ENCODE data around the gene ZFAND3.

Gene ZFAND3

GRCh38 chr6:37897321-37897720 lies 77.8 kb downstream of the ZFAND3 start:
- peaks cover 3% of the 10 kb centered on the region for H3K4me1 Mint-ChIP-seq
- no peak overlapping the region for H3K27ac Mint-ChIP-seq
- H3K9me3 Mint-ChIP-seq = peaks cover 6% of the 10 kb centered on the region
- CTCF ChIA-PET = no interaction called here
- H3K27me3 Mint-ChIP-seq = no peaks in the 10 kb centered on the region
- peaks cover 15% of the 10 kb centered on the region for H3K36me3 Mint-ChIP-seq
- no peak for DNase-seq
- no peak overlapping the region for H3K4me3 Mint-ChIP-seq

DNA sequence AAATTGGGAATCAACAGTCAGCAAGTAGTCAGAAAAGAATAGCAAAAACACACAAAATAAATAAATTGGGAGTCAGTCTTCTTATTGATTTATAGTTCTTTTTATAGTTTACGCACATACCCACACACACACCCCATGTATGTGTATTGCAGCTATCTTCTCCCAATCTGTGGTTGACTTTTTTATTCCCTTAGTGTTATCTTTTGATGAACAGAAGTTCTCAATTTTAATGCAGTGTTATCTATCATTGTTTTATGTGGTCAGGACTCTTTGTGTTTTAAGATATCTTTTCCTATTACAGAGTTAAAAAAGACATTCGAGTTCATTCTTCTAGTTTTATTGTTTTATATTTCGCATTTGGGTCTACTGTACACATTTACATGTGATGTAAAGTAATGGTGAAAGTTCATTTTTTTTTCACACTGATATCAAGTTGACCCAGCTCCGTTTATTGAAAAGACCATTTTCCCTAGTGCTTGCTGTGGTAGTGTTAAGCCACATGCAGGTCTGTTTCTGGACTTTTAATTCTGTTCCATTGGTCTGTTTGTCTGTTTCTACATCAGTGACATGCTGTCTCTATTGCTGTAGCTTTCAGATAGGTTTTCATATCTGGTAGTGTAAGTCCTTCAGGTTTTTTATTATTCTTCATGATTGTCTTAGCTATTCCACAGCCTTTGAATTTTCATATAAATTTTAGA lies 78.4 kb downstream of the ZFAND3 start:
- peaks cover 3% of the 10 kb centered on the region for H3K4me1 Mint-ChIP-seq
- H3K27me3 Mint-ChIP-seq = no peaks in the 10 kb centered on the region
- peaks cover 12% of the 10 kb centered on the region for H3K36me3 Mint-ChIP-seq
- no peak overlapping the region for H3K27ac Mint-ChIP-seq
- CTCF ChIA-PET = no interaction called here
- H3K9me3 Mint-ChIP-seq = peaks cover 6% of the 10 kb centered on the region
- no peak for DNase-seq
- no peak overlapping the region for H3K4me3 Mint-ChIP-seq

- Mint-ChIP-seq H3K4me3 (no peak overlapping the region), H3K27ac (no peak overlapping the region), H3K9me3 (no peaks in the 10 kb centered on the region), H3K27me3 (no peaks in the 10 kb centered on the region), H3K4me1 (peaks cover 8% of the 10 kb centered on the region), H3K36me3 (no peaks in the 10 kb centered on the region)
- CTCF ChIA-PET = interaction anchor here (1.3 kb wide), 1 partner anchor 11 kb away, joined by 3 read pairs; no protein-coding TSS in a partner anchor
- DNase-seq = no peak
Measured at GRCh38 chr6:37903351-37904340, 84.1 kb downstream of the ZFAND3 start.

GRCh38 chr6:37904590-37904989 lies 85.1 kb downstream of the ZFAND3 start:
- CTCF ChIA-PET = no interaction called here
- no peak overlapping the region for H3K4me3 Mint-ChIP-seq
- no peak for DNase-seq
- peaks cover 16% of the 10 kb centered on the region for H3K4me1 Mint-ChIP-seq
- peaks cover 2% of the 10 kb centered on the region for H3K36me3 Mint-ChIP-seq
- no peaks in the 10 kb centered on the region for H3K27me3 Mint-ChIP-seq
- H3K27ac Mint-ChIP-seq = no peak overlapping the region
- no peaks in the 10 kb centered on the region for H3K9me3 Mint-ChIP-seq

- CTCF ChIA-PET = no interaction called here
- Mint-ChIP-seq H3K4me3 (no peak overlapping the region), H3K4me1 (peaks cover 25% of the 10 kb centered on the region), H3K9me3 (no peaks in the 10 kb centered on the region), H3K27me3 (no peaks in the 10 kb centered on the region), H3K27ac (no peak overlapping the region), H3K36me3 (peaks cover 2% of the 10 kb centered on the region)
- no peak for DNase-seq
Measured at GRCh38 chr6:37906121-37906520, 86.6 kb downstream of the ZFAND3 start.

DNA sequence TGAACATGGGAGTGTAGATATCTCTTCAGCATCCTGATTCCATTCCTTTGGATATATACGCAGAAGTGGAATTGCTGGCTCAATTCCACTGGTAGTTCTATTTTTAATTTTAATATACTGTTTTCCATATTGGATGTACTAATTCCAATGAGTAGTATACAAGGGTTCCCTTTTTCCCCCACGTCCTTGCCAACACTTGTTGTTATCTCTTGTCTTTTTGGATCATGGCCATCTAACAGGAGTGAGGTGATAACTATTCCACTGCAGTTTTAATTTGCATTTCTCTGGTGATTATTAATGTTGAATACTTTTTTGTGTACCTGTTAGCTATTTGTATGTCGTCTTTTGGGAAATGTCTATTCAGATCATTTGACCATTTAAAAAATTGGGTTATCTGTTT lies 91.5 kb downstream of the ZFAND3 start:
- H3K4me3 Mint-ChIP-seq = no peak overlapping the region
- H3K4me1 Mint-ChIP-seq = peaks cover 23% of the 10 kb centered on the region
- peaks cover 4% of the 10 kb centered on the region for H3K36me3 Mint-ChIP-seq
- no peak for DNase-seq
- no peaks in the 10 kb centered on the region for H3K27me3 Mint-ChIP-seq
- H3K9me3 Mint-ChIP-seq = no peaks in the 10 kb centered on the region
- no peak overlapping the region for H3K27ac Mint-ChIP-seq
- CTCF ChIA-PET = no interaction called here

- no peak for DNase-seq
- Mint-ChIP-seq H3K27ac (no peak overlapping the region), H3K9me3 (no peaks in the 10 kb centered on the region), H3K36me3 (peaks cover 6% of the 10 kb centered on the region), H3K4me3 (no peak overlapping the region), H3K27me3 (no peaks in the 10 kb centered on the region), H3K4me1 (peaks cover 19% of the 10 kb centered on the region)
- CTCF ChIA-PET = interaction anchor here (1.2 kb wide), 1 partner anchor 122 kb away, joined by 3 read pairs; no protein-coding TSS in a partner anchor
Measured at GRCh38 chr6:37913210-37913609, 93.7 kb downstream of the ZFAND3 start.

- Mint-ChIP-seq H3K4me3 (no peak overlapping the region), H3K9me3 (no peaks in the 10 kb centered on the region), H3K4me1 (peaks cover 6% of the 10 kb centered on the region), H3K27me3 (no peaks in the 10 kb centered on the region), H3K27ac (no peak overlapping the region), H3K36me3 (peaks cover 4% of the 10 kb centered on the region)
- DNase-seq = no peak
- CTCF ChIA-PET = no interaction called here
Measured at GRCh38 chr6:37915463-37915862, 95.9 kb downstream of the ZFAND3 start.

DNA sequence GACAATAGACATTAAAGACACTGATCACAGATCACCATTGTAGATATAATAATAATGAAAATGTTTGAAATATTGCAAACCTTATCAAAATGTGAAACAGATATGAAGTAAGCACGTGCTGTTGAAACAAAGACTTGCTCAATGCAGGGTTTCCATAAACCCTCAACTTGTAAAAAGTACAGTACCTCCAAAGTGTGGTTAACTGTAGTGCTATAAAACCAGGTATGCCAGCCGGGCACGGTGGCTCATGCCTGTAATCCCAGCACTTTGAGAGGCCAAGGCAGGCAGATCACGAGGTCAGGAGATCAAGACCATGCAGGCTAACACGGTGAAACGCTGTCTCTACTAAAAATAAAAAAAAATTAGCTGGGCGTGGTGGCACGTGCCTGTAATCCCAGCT lies 96.6 kb downstream of the ZFAND3 start:
- CTCF ChIA-PET = no interaction called here

GRCh38 chr6:37916675-37917074 lies 97.1 kb downstream of the ZFAND3 start:
- DNase-seq = no peak
- CTCF ChIA-PET = no interaction called here
- Mint-ChIP-seq H3K36me3 (peaks cover 4% of the 10 kb centered on the region), H3K27ac (no peak overlapping the region), H3K9me3 (no peaks in the 10 kb centered on the region), H3K27me3 (no peaks in the 10 kb centered on the region), H3K4me3 (no peak overlapping the region), H3K4me1 (no peaks in the 10 kb centered on the region)

More for the DNA sequence above, 96.6 kb downstream of the ZFAND3 start:
- H3K27ac Mint-ChIP-seq = no peak overlapping the region
- H3K4me3 Mint-ChIP-seq = no peak overlapping the region
- H3K9me3 Mint-ChIP-seq = no peaks in the 10 kb centered on the region
- DNase-seq = no peak
- H3K27me3 Mint-ChIP-seq = no peaks in the 10 kb centered on the region
- peaks cover 2% of the 10 kb centered on the region for H3K4me1 Mint-ChIP-seq
- peaks cover 4% of the 10 kb centered on the region for H3K36me3 Mint-ChIP-seq

- DNase-seq = no peak
- peaks cover 4% of the 10 kb centered on the region for H3K36me3 Mint-ChIP-seq
- no peak overlapping the region for H3K4me3 Mint-ChIP-seq
- H3K4me1 Mint-ChIP-seq = no peaks in the 10 kb centered on the region
- no peaks in the 10 kb centered on the region for H3K9me3 Mint-ChIP-seq
- no peak overlapping the region for H3K27ac Mint-ChIP-seq
- CTCF ChIA-PET = no interaction called here
- H3K27me3 Mint-ChIP-seq = no peaks in the 10 kb centered on the region
Measured at GRCh38 chr6:37917566-37917965, 98.0 kb downstream of the ZFAND3 start.

DNA sequence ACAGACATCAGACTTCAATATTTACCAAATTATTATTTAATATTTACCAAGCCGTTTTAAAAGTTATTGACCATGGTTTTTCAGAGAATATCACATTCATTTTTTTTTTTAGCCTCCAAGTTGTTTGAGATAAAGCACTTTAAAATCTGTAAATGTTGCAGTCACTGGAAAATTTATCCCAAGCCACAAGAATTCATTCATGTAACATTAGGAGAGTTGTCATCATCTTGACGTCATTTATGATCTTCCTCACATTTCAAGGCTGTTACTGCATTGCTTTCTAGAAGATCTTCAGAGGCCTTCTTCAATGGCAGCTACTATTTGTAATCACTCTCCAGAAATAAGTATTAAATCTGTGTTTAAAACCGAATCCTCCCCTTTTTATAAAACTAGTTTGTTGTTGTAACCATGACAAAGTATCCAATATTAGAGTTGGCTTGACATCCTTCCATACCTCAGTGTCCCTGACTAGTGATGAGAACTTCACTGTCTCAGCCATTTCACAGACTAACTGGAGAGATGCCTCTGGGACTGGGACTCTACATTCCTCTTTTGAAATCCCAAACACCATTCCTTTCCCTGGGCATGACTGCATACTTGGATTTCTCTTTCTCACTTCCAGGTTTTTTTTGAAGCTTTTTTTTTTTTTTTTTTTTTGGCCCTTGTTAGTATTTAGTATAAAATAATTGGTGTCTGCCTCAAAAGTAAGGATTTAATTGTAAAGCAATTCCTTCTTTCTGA lies 100.1 kb downstream of the ZFAND3 start:
- CTCF ChIA-PET = no interaction called here
- DNase-seq = no peak
- Mint-ChIP-seq H3K27ac (no peak overlapping the region), H3K9me3 (no peaks in the 10 kb centered on the region), H3K36me3 (peaks cover 4% of the 10 kb centered on the region), H3K27me3 (no peaks in the 10 kb centered on the region), H3K4me3 (no peak overlapping the region), H3K4me1 (peaks cover 7% of the 10 kb centered on the region)

DNA sequence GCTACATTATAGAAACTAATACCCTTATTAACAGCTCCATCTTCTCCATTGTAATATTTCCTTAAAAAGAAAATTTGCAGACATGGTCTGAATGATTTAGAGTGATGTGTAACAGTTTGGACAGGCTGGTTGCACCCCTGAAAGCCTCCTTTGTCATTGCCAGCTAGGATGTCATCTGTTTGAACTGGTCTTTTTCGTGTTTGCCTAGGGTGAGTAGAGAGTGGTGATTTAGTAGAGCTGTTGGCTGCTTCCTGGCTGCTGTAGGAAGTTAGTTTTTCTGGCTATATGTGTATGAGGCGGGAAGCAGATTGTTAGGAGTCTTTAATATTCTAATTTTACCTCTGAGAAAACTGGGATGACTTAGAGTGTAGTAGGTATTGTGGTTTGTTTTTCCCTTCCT lies 101.1 kb downstream of the ZFAND3 start:
- H3K27ac Mint-ChIP-seq = no peak overlapping the region
- H3K27me3 Mint-ChIP-seq = no peaks in the 10 kb centered on the region
- peaks cover 10% of the 10 kb centered on the region for H3K4me1 Mint-ChIP-seq
- no peaks in the 10 kb centered on the region for H3K9me3 Mint-ChIP-seq
- no peak overlapping the region for H3K4me3 Mint-ChIP-seq
- DNase-seq = no peak
- CTCF ChIA-PET = no interaction called here
- H3K36me3 Mint-ChIP-seq = peaks cover 4% of the 10 kb centered on the region

DNA sequence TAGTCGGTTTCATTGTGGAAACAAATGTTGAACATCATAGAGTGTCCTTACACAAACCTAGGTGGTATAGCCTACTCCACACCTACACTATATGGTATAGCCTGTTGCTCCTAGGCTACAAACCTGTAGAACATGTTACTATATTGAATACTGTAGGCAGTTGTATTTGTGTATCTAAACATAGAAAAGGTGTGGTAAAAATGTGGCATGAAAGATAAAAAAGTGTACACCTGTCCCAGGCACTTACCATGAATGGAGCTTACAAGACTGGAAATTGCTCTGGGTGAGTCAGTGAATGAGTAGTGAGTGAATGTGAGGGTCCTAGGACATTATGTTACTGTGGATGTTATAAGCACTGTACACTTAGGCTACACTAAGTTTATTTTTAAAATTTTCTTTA lies 103.0 kb downstream of the ZFAND3 start:
- H3K9me3 Mint-ChIP-seq = no peaks in the 10 kb centered on the region
- no peak overlapping the region for H3K4me3 Mint-ChIP-seq
- no peak overlapping the region for H3K27ac Mint-ChIP-seq
- H3K4me1 Mint-ChIP-seq = peaks cover 10% of the 10 kb centered on the region
- peaks cover 2% of the 10 kb centered on the region for H3K36me3 Mint-ChIP-seq
- no peaks in the 10 kb centered on the region for H3K27me3 Mint-ChIP-seq
- DNase-seq = no peak
- CTCF ChIA-PET = no interaction called here
